ENCODE results near the gene NUP188. TPM values are rescaled to one million over a fixed set of nuclear protein-coding genes. Genes with fewer than 3 reads are reported as not detected.

The NUP188 gene
- total and polyA plus RNA-seq, 10 of the 15 experiments (the other 5 are each of a cell fraction or from before 2014, with no cell fraction given) = 1.4 to 73.7 (median 48.9) TPM

DNA sequence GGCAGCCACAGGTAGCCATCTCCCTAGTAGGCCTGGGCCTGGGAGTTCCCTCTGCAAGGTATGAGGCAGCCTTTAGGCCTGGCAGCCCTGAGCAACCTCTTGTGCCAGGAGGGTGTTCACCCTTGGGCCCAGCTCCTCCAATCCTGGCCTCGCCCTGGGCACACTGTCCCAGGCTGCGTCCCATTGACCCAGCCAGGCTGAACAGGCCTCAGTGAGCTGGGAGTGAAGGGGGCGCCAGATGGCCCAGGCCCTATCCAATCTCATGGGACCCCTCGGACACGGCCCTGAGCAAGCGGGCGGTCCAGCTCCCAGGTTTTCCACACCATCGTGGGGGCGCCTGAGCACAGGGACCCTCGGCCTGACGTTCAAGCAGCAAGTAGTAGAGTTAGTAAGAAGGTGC is 66.2 kb downstream of the NUP188 start (continued):
- TF ChIP-seq, protein P1, sequence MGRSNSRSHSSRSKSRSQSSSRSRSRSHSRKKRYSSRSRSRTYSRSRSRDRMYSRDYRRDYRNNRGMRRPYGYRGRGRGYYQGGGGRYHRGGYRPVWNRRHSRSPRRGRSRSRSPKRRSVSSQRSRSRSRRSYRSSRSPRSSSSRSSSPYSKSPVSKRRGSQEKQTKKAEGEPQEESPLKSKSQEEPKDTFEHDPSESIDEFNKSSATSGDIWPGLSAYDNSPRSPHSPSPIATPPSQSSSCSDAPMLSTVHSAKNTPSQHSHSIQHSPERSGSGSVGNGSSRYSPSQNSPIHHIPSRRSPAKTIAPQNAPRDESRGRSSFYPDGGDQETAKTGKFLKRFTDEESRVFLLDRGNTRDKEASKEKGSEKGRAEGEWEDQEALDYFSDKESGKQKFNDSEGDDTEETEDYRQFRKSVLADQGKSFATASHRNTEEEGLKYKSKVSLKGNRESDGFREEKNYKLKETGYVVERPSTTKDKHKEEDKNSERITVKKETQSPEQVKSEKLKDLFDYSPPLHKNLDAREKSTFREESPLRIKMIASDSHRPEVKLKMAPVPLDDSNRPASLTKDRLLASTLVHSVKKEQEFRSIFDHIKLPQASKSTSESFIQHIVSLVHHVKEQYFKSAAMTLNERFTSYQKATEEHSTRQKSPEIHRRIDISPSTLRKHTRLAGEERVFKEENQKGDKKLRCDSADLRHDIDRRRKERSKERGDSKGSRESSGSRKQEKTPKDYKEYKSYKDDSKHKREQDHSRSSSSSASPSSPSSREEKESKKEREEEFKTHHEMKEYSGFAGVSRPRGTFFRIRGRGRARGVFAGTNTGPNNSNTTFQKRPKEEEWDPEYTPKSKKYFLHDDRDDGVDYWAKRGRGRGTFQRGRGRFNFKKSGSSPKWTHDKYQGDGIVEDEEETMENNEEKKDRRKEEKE (IDR thresholded peaks at IDR 0.05) = no peak
- TF ChIP-seq ESRRA (IDR thresholded peaks at IDR 0.05; ENCODE audit: low read length) (no peak), JUND (IDR thresholded peaks at IDR 0.05; ENCODE audit: low read depth, low read length) (no peak), BMI1 (IDR thresholded peaks at IDR 0.05; ENCODE audit: borderline replicate concordance) (no peak), TARDBP (IDR thresholded peaks at IDR 0.05; ENCODE audit: borderline replicate concordance) (no peak), NFYB (IDR thresholded peaks at IDR 0.05; ENCODE audit: insufficient read depth, low read depth, low read length) (no peak)

DNA sequence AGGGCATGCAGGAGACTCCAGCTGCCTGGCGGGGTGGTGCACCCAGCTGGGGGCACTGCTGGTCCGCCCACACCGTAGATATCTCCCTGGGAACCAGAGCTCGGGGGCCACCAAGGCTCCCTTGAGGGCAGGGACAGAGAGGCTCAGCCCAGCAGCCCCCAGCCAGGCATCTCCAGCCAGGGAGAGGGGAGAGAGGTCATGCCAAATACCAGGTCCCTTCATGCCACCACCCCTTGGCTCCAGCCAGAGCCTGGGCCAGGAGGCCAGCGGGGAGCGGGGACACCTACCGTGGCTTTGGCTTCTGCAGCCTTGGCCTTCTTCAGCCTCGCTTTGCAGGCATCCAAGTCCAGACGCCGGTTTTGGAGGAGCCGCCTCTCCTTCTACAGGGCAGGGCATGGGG is 66.6 kb downstream of the NUP188 start:
- H3K9me3 ChIP-seq (replicated peaks; ENCODE audit: control insufficient read depth, insufficient read depth, low read length) = no peaks in the 10 kb centered on the region
- no peak for ATAC-seq
- no peaks in the 10 kb centered on the region for H3K79me2 ChIP-seq (ENCODE audit: control insufficient read depth, insufficient read depth, low read length)
- 93% methylated on average over 10 of the region's 11 CpGs for WGBS (ENCODE audit: insufficient coverage, insufficient replicate concordance, low lambda C conversion rate, missing lambda C conversion rate)
- no peak for TF ChIP-seq NFXL1 (IDR thresholded peaks at IDR 0.05; ENCODE audit: borderline replicate concordance)
- TF ChIP-seq RELA (IDR thresholded peaks at IDR 0.05; ENCODE audit: borderline replicate concordance, partially characterized antibody) = no peak
- no peak for TF ChIP-seq SMAD5 (IDR thresholded peaks at IDR 0.05; ENCODE audit: low read depth)
- no peak for TF ChIP-seq KLF5 (IDR thresholded peaks at IDR 0.05; ENCODE audit: partially characterized antibody)
- no peak for TF ChIP-seq HDAC6 (IDR thresholded peaks at IDR 0.05; ENCODE audit: unreplicated experiment)
- TF ChIP-seq, protein P2, sequence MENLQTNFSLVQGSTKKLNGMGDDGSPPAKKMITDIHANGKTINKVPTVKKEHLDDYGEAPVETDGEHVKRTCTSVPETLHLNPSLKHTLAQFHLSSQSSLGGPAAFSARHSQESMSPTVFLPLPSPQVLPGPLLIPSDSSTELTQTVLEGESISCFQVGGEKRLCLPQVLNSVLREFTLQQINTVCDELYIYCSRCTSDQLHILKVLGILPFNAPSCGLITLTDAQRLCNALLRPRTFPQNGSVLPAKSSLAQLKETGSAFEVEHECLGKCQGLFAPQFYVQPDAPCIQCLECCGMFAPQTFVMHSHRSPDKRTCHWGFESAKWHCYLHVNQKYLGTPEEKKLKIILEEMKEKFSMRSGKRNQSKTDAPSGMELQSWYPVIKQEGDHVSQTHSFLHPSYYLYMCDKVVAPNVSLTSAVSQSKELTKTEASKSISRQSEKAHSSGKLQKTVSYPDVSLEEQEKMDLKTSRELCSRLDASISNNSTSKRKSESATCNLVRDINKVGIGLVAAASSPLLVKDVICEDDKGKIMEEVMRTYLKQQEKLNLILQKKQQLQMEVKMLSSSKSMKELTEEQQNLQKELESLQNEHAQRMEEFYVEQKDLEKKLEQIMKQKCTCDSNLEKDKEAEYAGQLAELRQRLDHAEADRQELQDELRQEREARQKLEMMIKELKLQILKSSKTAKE (IDR thresholded peaks at IDR 0.05; ENCODE audit: low read depth, poor library complexity, severe bottlenecking) = no peak
- no peak for TF ChIP-seq SRF (IDR thresholded peaks at IDR 0.05; ENCODE audit: low read depth in 2 of 2, low read length in 2 of 2)
- TF ChIP-seq STAT3 (IDR thresholded peaks at IDR 0.05; ENCODE audit: low read depth, low read length) = no peak
- ChIA-PET SMC1A (ENCODE audit: uncharacterized antibody, unreplicated experiment) (no interaction called here), POLR2A (interaction anchor here (0.6 kb wide), 1 partner anchor 12 kb away, joined by 3 read pairs; no protein-coding TSS in a partner anchor), RAD21 (ENCODE audit: unreplicated experiment) (no interaction called here), CTCF (interaction anchor here (1.1 kb wide), 1 partner anchor 9 kb away, joined by 3 read pairs; no protein-coding TSS in a partner anchor)
- no TSS peak for BruUV-seq (replicated peaks)
- in situ Hi-C loops (cut with MboI) = no loop called here
- no peak overlapping the region for H3K4me2 ChIP-seq (ENCODE audit: control insufficient read depth, insufficient read depth)
- no peaks in the 10 kb centered on the region for H3K27me3 ChIP-seq (replicated peaks in 1 of 2; ENCODE audit: control insufficient read depth in 2 of 2, insufficient read depth in 2 of 2, low read length in 1 of 2)
- intact Hi-C loops (cut with micrococcal nuclease; ENCODE audit: unreplicated experiment) = no loop called here
- H3K4me1 ChIP-seq (ENCODE audit: control insufficient read depth, insufficient read depth, low read length) = no peaks in the 10 kb centered on the region
- H2AFZ ChIP-seq (ENCODE audit: control insufficient read depth, low read depth, low read length) = no peak overlapping the region
- H3K4me3 ChIP-seq = no peak overlapping the region
- H3K36me3 ChIP-seq (ENCODE audit: control insufficient read depth in 2 of 2, insufficient read depth in 2 of 2, low read length in 1 of 2) = peaks cover 0 to 3% of the 10 kb centered on the region in 2 experiments; a peak in 3 of 4 replicates
- H3K9ac ChIP-seq (ENCODE audit: control insufficient read depth, insufficient read depth, low read length) = no peak overlapping the region
- no peak overlapping the region for H3K27ac ChIP-seq (ENCODE audit: control insufficient read depth, insufficient read depth)
- FAIRE-seq = no peak
- DNase-seq (ENCODE audit: low read depth, low spot score) = no peak
- no peaks in the 10 kb centered on the region for H4K20me1 ChIP-seq (ENCODE audit: control insufficient read depth, insufficient read depth)

Measured in GM12878 (cell line).